ENCODE measurements around the gene KIRREL3. TPM values are rescaled to one million over a fixed set of nuclear protein-coding genes. Genes with fewer than 3 reads are reported as not detected.
"Not testable (repeated sequence)": the region's sequence is repeated elsewhere in the genome, so short reads cannot be mapped to it uniquely, and the experiment has no call there.

The KIRREL3 gene
- total RNA-seq, 5 donors from 2014 or later (not counting 1 experiment from before 2014, with no cell fraction given) = not detected

- WGBS (ENCODE audit: insufficient coverage) = 90% methylated on average over 4 of the region's 4 CpGs
- no peak for ATAC-seq (replicated peaks in 1 of 4)
- Histone ChIP-seq H3K27ac (ENCODE audit: low read length) (no peak overlapping the region), H3K9me3 (no peaks in the 10 kb centered on the region), H3K36me3 (ENCODE audit: control insufficient read depth in 2 of 2, extremely low read depth in 1 of 2, insufficient read depth in 1 of 2, low read length in 1 of 2) (peaks cover 0 to 4% of the 10 kb centered on the region in 2 donors), H3K4me3 (ENCODE audit: control insufficient read depth in 1 of 2, extremely low read depth in 1 of 2, low read length in 1 of 2) (no peak overlapping the region), H3K27me3 (replicated peaks in 1 of 2; ENCODE audit: control insufficient read depth in 2 of 2, extremely low read depth in 1 of 2, insufficient read depth in 2 of 2, low read length in 1 of 2) (no peaks in the 10 kb centered on the region), H3K4me1 (ENCODE audit: control insufficient read depth in 1 of 2, extremely low read depth in 1 of 2, insufficient read depth in 2 of 2, low read length in 2 of 2) (no peaks in the 10 kb centered on the region)
- ChIA-PET POLR2A (no interaction called here), CTCF (no interaction called here)
- no peaks in the 10 kb centered on the region for H3K27me3 Mint-ChIP-seq
- DNase-seq = no peak
- no peaks in the 10 kb centered on the region for H3K36me3 Mint-ChIP-seq
- H3K4me1 Mint-ChIP-seq = no peaks in the 10 kb centered on the region
- H3K9me3 Mint-ChIP-seq = no peaks in the 10 kb centered on the region
- H3K4me3 Mint-ChIP-seq = no peak overlapping the region
- H3K27ac Mint-ChIP-seq = no peak overlapping the region
Observed at GRCh38 chr11:126380909-126381308, 619.7 kb downstream of the KIRREL3 start.

GRCh38 chr11:126378763-126379162 lies 621.8 kb downstream of the KIRREL3 start:
- no peak overlapping the region for H3K27ac ChIP-seq (ENCODE audit: low read length)
- no peak for DNase-seq
- no peaks in the 10 kb centered on the region for H3K27me3 Mint-ChIP-seq
- ChIA-PET CTCF (no interaction called here), POLR2A (no interaction called here)
- H3K27me3 ChIP-seq (replicated peaks in 1 of 2; ENCODE audit: control insufficient read depth in 2 of 2, extremely low read depth in 1 of 2, insufficient read depth in 2 of 2, low read length in 1 of 2) = no peaks in the 10 kb centered on the region
- H3K4me1 Mint-ChIP-seq = no peaks in the 10 kb centered on the region
- no peaks in the 10 kb centered on the region for H3K36me3 Mint-ChIP-seq
- 100% methylated on average over 3 of the region's 4 CpGs for WGBS (ENCODE audit: insufficient coverage)
- H3K9me3 ChIP-seq = no peaks in the 10 kb centered on the region
- no peak overlapping the region for H3K4me3 ChIP-seq (ENCODE audit: control insufficient read depth in 1 of 2, extremely low read depth in 1 of 2, low read length in 1 of 2)
- no peak for ATAC-seq (replicated peaks in 1 of 4)
- H3K9me3 Mint-ChIP-seq = no peaks in the 10 kb centered on the region
- no peak overlapping the region for H3K4me3 Mint-ChIP-seq
- H3K27ac Mint-ChIP-seq = no peak overlapping the region
- peaks cover 0 to 4% of the 10 kb centered on the region in 2 donors for H3K36me3 ChIP-seq (ENCODE audit: control insufficient read depth in 2 of 2, extremely low read depth in 1 of 2, insufficient read depth in 1 of 2, low read length in 1 of 2)
- H3K4me1 ChIP-seq (ENCODE audit: control insufficient read depth in 1 of 2, extremely low read depth in 1 of 2, insufficient read depth in 2 of 2, low read length in 2 of 2) = no peaks in the 10 kb centered on the region

- 100% methylated on average over 3 of the region's 7 CpGs for WGBS (ENCODE audit: insufficient coverage)
- Histone ChIP-seq H3K4me3 (ENCODE audit: control insufficient read depth in 1 of 2, extremely low read depth in 1 of 2, low read length in 1 of 2) (no peak overlapping the region), H3K4me1 (ENCODE audit: control insufficient read depth in 1 of 2, extremely low read depth in 1 of 2, insufficient read depth in 2 of 2, low read length in 2 of 2) (no peaks in the 10 kb centered on the region), H3K36me3 (ENCODE audit: control insufficient read depth in 2 of 2, extremely low read depth in 1 of 2, insufficient read depth in 1 of 2, low read length in 1 of 2) (peaks cover 0 to 2% of the 10 kb centered on the region in 2 donors), H3K9me3 (no peaks in the 10 kb centered on the region), H3K27ac (ENCODE audit: low read length) (no peak overlapping the region), H3K27me3 (replicated peaks in 1 of 2; ENCODE audit: control insufficient read depth in 2 of 2, extremely low read depth in 1 of 2, insufficient read depth in 2 of 2, low read length in 1 of 2) (no peaks in the 10 kb centered on the region)
- POLR2A ChIA-PET = no interaction called here
- Mint-ChIP-seq H3K36me3 (no peaks in the 10 kb centered on the region), H3K4me3 (no peak overlapping the region), H3K9me3 (no peaks in the 10 kb centered on the region), H3K4me1 (no peaks in the 10 kb centered on the region), H3K27ac (no peak overlapping the region), H3K27me3 (no peaks in the 10 kb centered on the region)
- no peak for DNase-seq
- no peak for ATAC-seq (replicated peaks in 1 of 4)
- CTCF ChIA-PET = no interaction called here
Observed at GRCh38 chr11:126375726-126376125, 624.8 kb downstream of the KIRREL3 start.

DNA sequence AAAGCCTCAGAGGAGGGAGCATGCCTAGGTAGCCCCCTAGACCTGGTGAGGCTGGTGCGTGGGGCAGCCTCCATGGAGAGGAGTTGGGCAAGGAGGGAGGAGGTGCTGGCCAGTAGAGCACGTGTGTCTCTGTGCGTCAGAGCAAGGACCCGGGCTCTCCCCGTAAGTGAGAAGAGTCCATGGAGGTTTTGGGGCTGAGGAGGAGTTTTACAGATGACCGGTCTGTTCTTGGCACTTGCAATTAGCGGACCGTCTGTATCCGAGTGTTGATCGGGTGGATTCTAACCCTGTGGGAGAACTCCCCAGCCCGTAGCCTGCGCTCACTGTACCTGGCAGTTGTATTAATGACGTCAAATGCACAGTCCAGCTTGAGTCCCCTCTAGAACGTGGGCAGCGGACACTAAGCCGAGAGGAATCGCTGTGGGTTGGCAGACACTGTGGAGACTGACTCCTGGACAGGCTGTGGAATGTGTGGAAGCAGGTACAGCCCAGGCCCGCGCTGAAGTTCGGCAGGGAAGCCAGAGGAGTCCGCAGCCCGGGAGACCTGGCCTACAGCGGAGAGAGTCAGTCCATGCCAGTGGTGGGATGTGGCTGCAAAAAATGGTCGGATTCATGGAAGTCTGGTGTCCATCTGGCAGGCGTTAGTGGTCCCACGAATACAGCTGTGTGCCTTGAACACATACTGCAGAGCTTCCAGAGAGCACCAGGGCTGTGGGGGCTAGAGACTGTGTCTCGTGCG lies 625.8 kb downstream of the KIRREL3 start:
- ATAC-seq (replicated peaks in 1 of 4); H3K9me3 Mint-ChIP-seq; H3K4me3 Mint-ChIP-seq; H3K27me3 Mint-ChIP-seq; H3K9me3 ChIP-seq; DNase-seq; CTCF ChIA-PET; H3K27me3 ChIP-seq (replicated peaks in 1 of 2; ENCODE audit: control insufficient read depth in 2 of 2, extremely low read depth in 1 of 2, insufficient read depth in 2 of 2, low read length in 1 of 2); H3K36me3 Mint-ChIP-seq; H3K4me1 ChIP-seq (ENCODE audit: control insufficient read depth in 1 of 2, extremely low read depth in 1 of 2, insufficient read depth in 2 of 2, low read length in 2 of 2); POLR2A ChIA-PET; H3K27ac ChIP-seq (ENCODE audit: low read length); H3K4me1 Mint-ChIP-seq; H3K27ac Mint-ChIP-seq; H3K36me3 ChIP-seq (ENCODE audit: control insufficient read depth in 2 of 2, extremely low read depth in 1 of 2, insufficient read depth in 1 of 2, low read length in 1 of 2); H3K4me3 ChIP-seq (ENCODE audit: control insufficient read depth in 1 of 2, extremely low read depth in 1 of 2, low read length in 1 of 2): not testable (repeated sequence)
- 97% methylated on average over 11 of the region's 28 CpGs for WGBS (ENCODE audit: insufficient coverage)

DNA sequence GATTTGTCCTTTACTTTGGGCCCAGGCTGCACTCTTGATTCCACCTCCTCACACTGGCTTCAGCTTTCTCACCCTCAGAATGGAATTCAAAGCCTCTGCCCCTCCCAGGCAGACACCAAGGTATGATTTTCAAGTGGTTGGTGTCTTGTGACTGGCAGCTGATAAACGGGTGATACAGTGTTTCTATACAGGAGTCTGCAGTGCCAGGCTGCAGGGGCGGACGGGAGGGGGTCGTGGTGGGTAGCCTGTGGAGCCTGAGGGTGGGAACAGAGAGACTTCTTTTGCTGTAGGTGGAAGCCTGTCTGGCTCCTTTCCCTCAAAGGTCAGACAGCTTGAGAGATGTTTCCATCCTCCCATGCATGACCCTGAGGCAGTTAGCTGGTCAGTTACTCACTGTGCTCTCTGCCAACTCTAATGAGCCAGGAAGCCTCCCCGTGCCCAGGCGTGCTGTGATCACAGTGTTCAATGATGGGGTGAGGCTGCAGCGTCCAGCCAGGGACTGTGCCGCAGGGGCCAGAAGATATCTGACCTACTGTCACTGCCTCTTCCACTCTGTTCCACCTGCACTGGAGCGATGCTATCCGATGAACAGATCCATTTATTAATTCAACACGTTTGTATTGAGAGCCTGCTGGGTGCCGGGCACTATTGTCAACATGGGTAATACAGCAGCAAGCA lies 627.0 kb downstream of the KIRREL3 start:
- H3K27me3 ChIP-seq (replicated peaks in 1 of 2; ENCODE audit: control insufficient read depth in 2 of 2, extremely low read depth in 1 of 2, insufficient read depth in 2 of 2, low read length in 1 of 2); H3K36me3 ChIP-seq (ENCODE audit: control insufficient read depth in 2 of 2, extremely low read depth in 1 of 2, insufficient read depth in 1 of 2, low read length in 1 of 2); H3K4me1 ChIP-seq (ENCODE audit: control insufficient read depth in 1 of 2, extremely low read depth in 1 of 2, insufficient read depth in 2 of 2, low read length in 2 of 2); H3K4me1 Mint-ChIP-seq; CTCF ChIA-PET; H3K36me3 Mint-ChIP-seq; H3K4me3 ChIP-seq (ENCODE audit: control insufficient read depth in 1 of 2, extremely low read depth in 1 of 2, low read length in 1 of 2); H3K27ac Mint-ChIP-seq; DNase-seq; H3K4me3 Mint-ChIP-seq; H3K27ac ChIP-seq (ENCODE audit: low read length); H3K9me3 Mint-ChIP-seq; H3K27me3 Mint-ChIP-seq; H3K9me3 ChIP-seq; ATAC-seq (replicated peaks in 1 of 4); POLR2A ChIA-PET: not testable (repeated sequence)
- WGBS (ENCODE audit: insufficient coverage) = 71% methylated on average over 6 of the region's 12 CpGs
